ENCODE data around the gene KRT80.

KRT80 gene

GRCh38 chr12:52130711-52131110 is 61.1 kb downstream of the KRT80 start:
- DNase-seq (ENCODE audit: low read depth): no peak

- DNase-seq (ENCODE audit: low read depth): no peak
These were observed 63.9 kb downstream of the KRT80 start for GRCh38 chr12:52127683-52128450.

GRCh38 chr12:52126605-52127578 is 64.9 kb downstream of the KRT80 start:
- DNase-seq (ENCODE audit: low read depth): no peak

- DNase-seq (ENCODE audit: low read depth): no peak
These were observed 65.7 kb downstream of the KRT80 start for GRCh38 chr12:52126050-52126604.

- no peak for DNase-seq (ENCODE audit: low read depth)
These were observed 66.3 kb downstream of the KRT80 start for GRCh38 chr12:52125476-52125900.

- no peak for DNase-seq (ENCODE audit: low read depth)
These were observed 68.2 kb downstream of the KRT80 start for GRCh38 chr12:52123487-52124186.

GRCh38 chr12:52122904-52123303 is 68.9 kb downstream of the KRT80 start:
- DNase-seq (ENCODE audit: low read depth): no peak

- no peak for DNase-seq (ENCODE audit: low read depth)
These were observed 69.3 kb downstream of the KRT80 start for GRCh38 chr12:52122540-52122871.

GRCh38 chr12:52121824-52122539 is 69.8 kb downstream of the KRT80 start:
- peak; percentile 57 for DNase-seq (ENCODE audit: low read depth)

GRCh38 chr12:52120951-52121823 is 70.6 kb downstream of the KRT80 start:
- DNase-seq (ENCODE audit: low read depth): no peak

- DNase-seq (ENCODE audit: low read depth): peak; percentile 38
These were observed 72.2 kb downstream of the KRT80 start for GRCh38 chr12:52119398-52120254.
